GM21717 (cell line): ENCODE data around the gene SLC12A3.

Experiments used
- ATAC-seq: cut with Tn5 transposase; IDR thresholded peaks from one replicate; pipeline ENCODE4 v1.9.1; 2021; ENCODE audit warnings: mild to moderate bottlenecking, moderate library complexity; ENCODE audit not compliant: unreplicated experiment

SLC12A3 gene

GRCh38 chr16:56886296-56886695, 21.3 kb downstream of the SLC12A3 start:
- no peak for ATAC-seq

- ATAC-seq: no peak
Observed at GRCh38 chr16:56886826-56887225, 21.8 kb downstream of the SLC12A3 start.

- ATAC-seq: peak; percentile 93
Observed at GRCh38 chr16:56888806-56889205, 23.8 kb downstream of the SLC12A3 start.

GRCh38 chr16:56889206-56889605, 24.2 kb downstream of the SLC12A3 start:
- ATAC-seq: no peak

- no peak for ATAC-seq
Observed at GRCh38 chr16:56891685-56892084, 26.7 kb downstream of the SLC12A3 start.

GRCh38 chr16:56892705-56893104, 27.7 kb downstream of the SLC12A3 start:
- no peak for ATAC-seq

- no peak for ATAC-seq
Observed at GRCh38 chr16:56894331-56894917, 29.4 kb downstream of the SLC12A3 start.

- ATAC-seq: no peak
Observed at GRCh38 chr16:56895813-56896212, 30.8 kb downstream of the SLC12A3 start.

- ATAC-seq: no peak
Observed at GRCh38 chr16:56896244-56896643, 31.2 kb downstream of the SLC12A3 start.

GRCh38 chr16:56897026-56897799, 32.2 kb downstream of the SLC12A3 start:
- no peak for ATAC-seq

- peak; percentile 65 for ATAC-seq
Observed at GRCh38 chr16:56898847-56899246, 33.8 kb downstream of the SLC12A3 start.

- no peak for ATAC-seq
Observed at GRCh38 chr16:56903866-56904265, 38.9 kb downstream of the SLC12A3 start.

GRCh38 chr16:56907401-56907800, 42.4 kb downstream of the SLC12A3 start:
- no peak for ATAC-seq

- no peak for ATAC-seq
Observed at GRCh38 chr16:56909527-56909979, 44.5 kb downstream of the SLC12A3 start.

- no peak for ATAC-seq
Observed at GRCh38 chr16:56910112-56910511, 45.1 kb downstream of the SLC12A3 start.

- ATAC-seq: no peak
Observed at GRCh38 chr16:56910654-56911539, 45.9 kb downstream of the SLC12A3 start.

- no peak for ATAC-seq
Observed at GRCh38 chr16:56911771-56912571, 47.0 kb downstream of the SLC12A3 start.

GRCh38 chr16:56912746-56913708, 48.0 kb downstream of the SLC12A3 start:
- no peak for ATAC-seq

- ATAC-seq: no peak
Observed at GRCh38 chr16:56914896-56915295, 49.9 kb downstream of the SLC12A3 start.
